Coronary artery (tissue), 2 donors: Measurements from ENCODE around the gene AP1S3.

Experiments
- DNase-seq: peaks from one replicate; pipeline ENCODE4 v3.0.0-alpha.2; 2017; ENCODE audit warnings: low spot score
- H3K27ac ChIP-seq, 2 donors: fragments of 200-600 bp; sonication (generic); one replicate each; pipeline ENCODE4 v1.5.1; 2016 to 2019
- H3K4me3 ChIP-seq: fragments of 200-600 bp; sonication (generic); 2 replicates; pipeline ENCODE4 v1.5.1; 2016; ENCODE audit warnings: mild to moderate bottlenecking, moderate library complexity
- CTCF ChIP-seq: fragments of 200-600 bp; sonication (generic); IDR thresholded peaks from one replicate; pipeline ENCODE4 v1.5.1; 2019; ENCODE audit warnings: antibody characterized with exemption

The AP1S3 gene

GRCh38 chr2:223725986-223726970, 111.1 kb downstream of the AP1S3 start:
- Histone ChIP-seq H3K27ac (peak overlapping the region; percentile 73 to 82), H3K4me3 (no peak overlapping the region)
- DNase-seq, result no peak
- no peak for TF ChIP-seq CTCF

GRCh38 chr2:223725494-223725893, 111.9 kb downstream of the AP1S3 start:
- peak; percentile 94 for DNase-seq
- no peak for TF ChIP-seq CTCF
- H3K4me3 ChIP-seq, result no peak overlapping the region
- H3K27ac ChIP-seq, result peak overlapping the region; percentile 73 to 82

- no peak for TF ChIP-seq CTCF
- H3K27ac ChIP-seq, result peak overlapping the region; percentile 73 to 82
- no peak for DNase-seq
These were observed 112.5 kb downstream of the AP1S3 start for GRCh38 chr2:223724861-223725260.

GRCh38 chr2:223723954-223724411, 113.4 kb downstream of the AP1S3 start:
- no peak for TF ChIP-seq CTCF
- DNase-seq, result no peak
- H3K27ac ChIP-seq, result no peak overlapping the region

More at GRCh38 chr2:223724861-223725260, 112.5 kb downstream of the AP1S3 start:
- H3K4me3 ChIP-seq, result no peak overlapping the region

GRCh38 chr2:223722226-223722625, 115.2 kb downstream of the AP1S3 start:
- no peak overlapping the region for H3K27ac ChIP-seq
- H3K4me3 ChIP-seq, result no peak overlapping the region
- no peak for DNase-seq
- no peak for TF ChIP-seq CTCF

More at GRCh38 chr2:223723954-223724411, 113.4 kb downstream of the AP1S3 start:
- H3K4me3 ChIP-seq, result no peak overlapping the region

GRCh38 chr2:223721746-223722145, 115.6 kb downstream of the AP1S3 start:
- no peak overlapping the region for H3K27ac ChIP-seq
- TF ChIP-seq CTCF, result no peak
- DNase-seq, result no peak
- H3K4me3 ChIP-seq, result no peak overlapping the region

GRCh38 chr2:223720367-223720766, 117.0 kb downstream of the AP1S3 start:
- no peak for TF ChIP-seq CTCF
- Histone ChIP-seq H3K27ac (no peak overlapping the region), H3K4me3 (no peak overlapping the region)
- DNase-seq, result no peak
